ENCODE results near the gene ATP10B.

DNA sequence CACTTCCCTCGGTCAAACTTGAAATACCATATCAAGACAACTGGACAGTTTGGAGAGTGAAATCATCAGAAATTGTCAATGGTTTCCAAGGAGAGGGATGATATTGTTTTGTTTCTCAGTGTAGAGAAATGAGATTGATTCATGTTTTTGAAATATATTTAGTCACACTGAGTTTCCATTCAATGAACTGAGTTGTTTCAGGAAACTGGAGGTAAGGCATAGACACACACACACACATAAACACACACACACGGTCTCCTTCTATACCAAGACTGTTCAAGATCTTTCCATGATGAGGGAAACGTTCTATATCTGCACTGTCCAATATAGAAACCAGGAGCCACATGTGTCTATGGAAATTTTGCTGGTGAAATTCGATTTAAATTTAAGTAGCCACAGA lies 247.5 kb downstream of the ATP10B start:
- TF ChIP-seq POLR2AphosphoS5 (IDR thresholded peaks at IDR 0.05; ENCODE audit: low read depth, low read length) = no peak
- TF ChIP-seq, protein P1, sequence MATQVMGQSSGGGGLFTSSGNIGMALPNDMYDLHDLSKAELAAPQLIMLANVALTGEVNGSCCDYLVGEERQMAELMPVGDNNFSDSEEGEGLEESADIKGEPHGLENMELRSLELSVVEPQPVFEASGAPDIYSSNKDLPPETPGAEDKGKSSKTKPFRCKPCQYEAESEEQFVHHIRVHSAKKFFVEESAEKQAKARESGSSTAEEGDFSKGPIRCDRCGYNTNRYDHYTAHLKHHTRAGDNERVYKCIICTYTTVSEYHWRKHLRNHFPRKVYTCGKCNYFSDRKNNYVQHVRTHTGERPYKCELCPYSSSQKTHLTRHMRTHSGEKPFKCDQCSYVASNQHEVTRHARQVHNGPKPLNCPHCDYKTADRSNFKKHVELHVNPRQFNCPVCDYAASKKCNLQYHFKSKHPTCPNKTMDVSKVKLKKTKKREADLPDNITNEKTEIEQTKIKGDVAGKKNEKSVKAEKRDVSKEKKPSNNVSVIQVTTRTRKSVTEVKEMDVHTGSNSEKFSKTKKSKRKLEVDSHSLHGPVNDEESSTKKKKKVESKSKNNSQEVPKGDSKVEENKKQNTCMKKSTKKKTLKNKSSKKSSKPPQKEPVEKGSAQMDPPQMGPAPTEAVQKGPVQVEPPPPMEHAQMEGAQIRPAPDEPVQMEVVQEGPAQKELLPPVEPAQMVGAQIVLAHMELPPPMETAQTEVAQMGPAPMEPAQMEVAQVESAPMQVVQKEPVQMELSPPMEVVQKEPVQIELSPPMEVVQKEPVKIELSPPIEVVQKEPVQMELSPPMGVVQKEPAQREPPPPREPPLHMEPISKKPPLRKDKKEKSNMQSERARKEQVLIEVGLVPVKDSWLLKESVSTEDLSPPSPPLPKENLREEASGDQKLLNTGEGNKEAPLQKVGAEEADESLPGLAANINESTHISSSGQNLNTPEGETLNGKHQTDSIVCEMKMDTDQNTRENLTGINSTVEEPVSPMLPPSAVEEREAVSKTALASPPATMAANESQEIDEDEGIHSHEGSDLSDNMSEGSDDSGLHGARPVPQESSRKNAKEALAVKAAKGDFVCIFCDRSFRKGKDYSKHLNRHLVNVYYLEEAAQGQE (IDR thresholded peaks at IDR 0.05; ENCODE audit: insufficient read depth in 1 of 2, low read depth in 2 of 2, low read length in 2 of 2) = no peak
- no peak for TF ChIP-seq SIN3A (IDR thresholded peaks at IDR 0.05; ENCODE audit: borderline replicate concordance, insufficient read depth, low read length)
- no peak for TF ChIP-seq TAF1 (IDR thresholded peaks at IDR 0.05; ENCODE audit: borderline replicate concordance, insufficient read depth, low read length)

All from PFSK-1 (cell line).